ENCODE measurements around the gene ZBTB5. TPM values are rescaled to one million over a fixed set of nuclear protein-coding genes. Genes with fewer than 3 reads are reported as not detected.

The ZBTB5 gene
- total RNA-seq, 1 experiment from 2014 or later, result 9.1 TPM

GRCh38 chr9:37446401-37446800 is 18.8 kb downstream of the ZBTB5 start:
- H2BK20ac ChIP-seq (ENCODE audit: low read depth, low read length, poor library complexity, severe bottlenecking), result no peak overlapping the region
- H3K56ac ChIP-seq (ENCODE audit: insufficient read length, low read depth, low read length), result no peak overlapping the region
- no peaks in the 10 kb centered on the region for H3K9me3 ChIP-seq (ENCODE audit: control insufficient read depth, low read depth, low read length)
- no peak overlapping the region for H3K23ac ChIP-seq (ENCODE audit: insufficient read length, low read depth, low read length)
- H3K79me1 ChIP-seq (ENCODE audit: insufficient read depth, low read depth, low read length, poor library complexity, severe bottlenecking), result peaks cover 19% of the 10 kb centered on the region
- H3K27ac Mint-ChIP-seq, result peak overlapping the region; percentile 12 to 68 (median 31); a peak in 1 of 7 replicates
- peaks cover 15 to 34% (median 27%) of the 10 kb centered on the region in 3 experiments; a peak in 6 of 7 replicates for H3K36me3 Mint-ChIP-seq (ENCODE audit: insufficient read depth in 1 of 3, low read depth in 3 of 3)
- H3K4me3 Mint-ChIP-seq, result no peak overlapping the region
- no peak overlapping the region for H3T11ph ChIP-seq (ENCODE audit: low read length)
- no peak overlapping the region for H3K4ac ChIP-seq (ENCODE audit: low read depth, low read length)
- peaks cover 2% of the 10 kb centered on the region for H3K79me2 ChIP-seq (ENCODE audit: insufficient read depth, low read length)
- H3K27me3 Mint-ChIP-seq (ENCODE audit: low read depth), result no peaks in the 10 kb centered on the region; the same call in 1 of the 2 replicates
- no peak overlapping the region for H3K14ac ChIP-seq (ENCODE audit: insufficient read depth, low read length)
- H3K4me2 ChIP-seq (ENCODE audit: insufficient read depth, insufficient read length, low read length), result no peak overlapping the region
- no peak for TF ChIP-seq CTCF (conservative IDR thresholded peaks at IDR 0.05)
- no peak for DNase-seq
- H4K91ac ChIP-seq (ENCODE audit: insufficient read length, low read depth, low read length), result no peak overlapping the region
- H4K8ac ChIP-seq (replicated peaks; ENCODE audit: insufficient read length, low read depth, low read length), result no peak overlapping the region
- no peak overlapping the region for H2AFZ ChIP-seq (ENCODE audit: low read length)
- H3K9ac ChIP-seq (ENCODE audit: extremely low read depth, insufficient read length, low read length), result no peak overlapping the region
- no peak overlapping the region for H2BK12ac ChIP-seq (ENCODE audit: insufficient read length, low read depth, low read length)
- no peak overlapping the region for H4K5ac ChIP-seq (ENCODE audit: insufficient read length, low read depth, low read length)
- H2BK15ac ChIP-seq (ENCODE audit: low read depth, low read length), result no peak overlapping the region
- H3K4me1 ChIP-seq (ENCODE audit: insufficient read depth, low read length), result no peaks in the 10 kb centered on the region
- H3K9me3 Mint-ChIP-seq, result no peaks in the 10 kb centered on the region
- H3K27me3 ChIP-seq (ENCODE audit: insufficient read depth, low read length), result no peaks in the 10 kb centered on the region
- H3K27ac ChIP-seq (ENCODE audit: insufficient read length, low read depth, low read length), result no peak overlapping the region
- H3K4me1 Mint-ChIP-seq, result peaks cover 8 to 18% of the 10 kb centered on the region in 2 experiments
- H3K23me2 ChIP-seq (ENCODE audit: insufficient read length, low read depth, low read length, poor library complexity, severe bottlenecking), result no peaks in the 10 kb centered on the region
- no peak overlapping the region for H2BK5ac ChIP-seq (ENCODE audit: insufficient read length, low read length)
- no peak overlapping the region for H2AK5ac ChIP-seq (ENCODE audit: insufficient read length, low read length)
- WGBS (ENCODE audit: extremely low coverage, insufficient read length, low lambda C conversion rate), result no CpG with 5 or more reads among the region's 4 CpGs
- H4K20me1 ChIP-seq (ENCODE audit: control insufficient read depth, insufficient read depth, insufficient read length), result no peaks in the 10 kb centered on the region
- H2BK120ac ChIP-seq (ENCODE audit: low read depth, low read length, poor library complexity, severe bottlenecking), result no peak overlapping the region
- H3K18ac ChIP-seq (ENCODE audit: insufficient read length, low read depth, low read length), result no peak overlapping the region

Measured in H9 (cell line).